ENCODE measurements around the gene C1QTNF6. TPM values are rescaled to one million over a fixed set of nuclear protein-coding genes. Genes with fewer than 3 reads are reported as not detected.

C1QTNF6 gene
- total RNA-seq, 1 donor from 2014 or later = 6.0 TPM

DNA sequence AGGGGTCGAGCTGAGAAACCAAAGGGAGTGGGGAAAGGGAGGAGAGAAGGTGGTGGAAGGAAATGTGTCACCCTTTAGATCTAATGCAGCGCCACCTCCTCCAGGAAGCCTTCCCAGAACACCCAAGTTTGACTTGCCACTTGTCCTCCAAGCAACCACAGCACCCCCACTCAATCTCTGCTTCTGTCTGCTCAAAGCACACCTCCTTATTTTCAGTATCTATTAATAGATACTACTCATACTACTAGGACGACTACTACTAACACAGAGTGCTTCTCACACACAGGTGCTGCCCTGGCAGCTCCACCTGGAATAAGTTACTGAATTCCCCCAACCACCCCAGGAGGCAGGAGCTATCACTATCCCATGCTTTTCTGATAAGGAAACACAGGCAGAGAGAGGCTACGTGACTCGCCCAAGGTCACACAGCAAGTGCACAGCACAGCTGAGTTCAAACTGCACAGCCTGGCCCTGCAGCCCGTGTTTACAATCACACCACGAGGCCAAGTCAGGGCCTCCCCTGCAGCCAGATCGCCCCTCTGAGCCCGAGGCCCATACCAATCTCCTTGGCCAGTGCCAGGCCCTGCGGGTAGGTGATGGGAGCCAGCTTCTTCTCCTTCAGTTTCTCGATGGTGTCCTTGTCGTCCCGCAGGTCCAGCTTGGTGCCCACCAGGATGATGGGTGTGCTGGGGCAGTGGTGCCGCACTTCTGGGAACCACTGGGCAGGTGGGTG lies 42.8 kb upstream of the C1QTNF6 start:
- H3K9ac ChIP-seq (ENCODE audit: low read length) = no peak overlapping the region
- H3K4me3 ChIP-seq (ENCODE audit: insufficient read depth, low read depth, low read length) = no peak overlapping the region
- H3K4me2 ChIP-seq (ENCODE audit: low read length) = peak overlapping the region; percentile 29
- H3K9me3 ChIP-seq (ENCODE audit: insufficient read depth, low read depth, low read length) = no peaks in the 10 kb centered on the region
- H3K27ac ChIP-seq (ENCODE audit: low read depth, low read length) = no peak overlapping the region
- DNase-seq (ENCODE audit: low read depth) (no peak), FAIRE-seq (no peak)
- no peaks in the 10 kb centered on the region for H3K36me3 Mint-ChIP-seq (ENCODE audit: low read depth, unreplicated experiment)
- no peak overlapping the region for H3K4me3 Mint-ChIP-seq (ENCODE audit: unreplicated experiment)
- H4K20me1 ChIP-seq (ENCODE audit: insufficient read depth, low read length) = no peaks in the 10 kb centered on the region
- no peaks in the 10 kb centered on the region for H3K36me3 ChIP-seq (ENCODE audit: insufficient read depth, low read length)
- H3K27me3 Mint-ChIP-seq (ENCODE audit: low read depth, unreplicated experiment) = peaks cover 31% of the 10 kb centered on the region
- H3K4me1 ChIP-seq (ENCODE audit: insufficient read depth, low read length) = peaks cover 33% of the 10 kb centered on the region
- TF ChIP-seq EZH2 (IDR thresholded peaks at IDR 0.05; ENCODE audit: insufficient read depth, low read length) = no peak
- TF ChIP-seq, protein P1, sequence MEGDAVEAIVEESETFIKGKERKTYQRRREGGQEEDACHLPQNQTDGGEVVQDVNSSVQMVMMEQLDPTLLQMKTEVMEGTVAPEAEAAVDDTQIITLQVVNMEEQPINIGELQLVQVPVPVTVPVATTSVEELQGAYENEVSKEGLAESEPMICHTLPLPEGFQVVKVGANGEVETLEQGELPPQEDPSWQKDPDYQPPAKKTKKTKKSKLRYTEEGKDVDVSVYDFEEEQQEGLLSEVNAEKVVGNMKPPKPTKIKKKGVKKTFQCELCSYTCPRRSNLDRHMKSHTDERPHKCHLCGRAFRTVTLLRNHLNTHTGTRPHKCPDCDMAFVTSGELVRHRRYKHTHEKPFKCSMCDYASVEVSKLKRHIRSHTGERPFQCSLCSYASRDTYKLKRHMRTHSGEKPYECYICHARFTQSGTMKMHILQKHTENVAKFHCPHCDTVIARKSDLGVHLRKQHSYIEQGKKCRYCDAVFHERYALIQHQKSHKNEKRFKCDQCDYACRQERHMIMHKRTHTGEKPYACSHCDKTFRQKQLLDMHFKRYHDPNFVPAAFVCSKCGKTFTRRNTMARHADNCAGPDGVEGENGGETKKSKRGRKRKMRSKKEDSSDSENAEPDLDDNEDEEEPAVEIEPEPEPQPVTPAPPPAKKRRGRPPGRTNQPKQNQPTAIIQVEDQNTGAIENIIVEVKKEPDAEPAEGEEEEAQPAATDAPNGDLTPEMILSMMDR (IDR thresholded peaks at IDR 0.05; ENCODE audit: insufficient read depth, low read depth, low read length) = no peak
- no peak overlapping the region for H2AFZ ChIP-seq (ENCODE audit: low read depth, low read length)
- H3K4me1 Mint-ChIP-seq (ENCODE audit: low read depth, unreplicated experiment) = peaks cover 22% of the 10 kb centered on the region
- H3K79me2 ChIP-seq (ENCODE audit: insufficient read depth, low read length) = no peaks in the 10 kb centered on the region
- no peak overlapping the region for H3K27ac Mint-ChIP-seq (ENCODE audit: unreplicated experiment)
- H3K27me3 ChIP-seq (ENCODE audit: insufficient read depth, low read length) = peaks cover 2% of the 10 kb centered on the region
- no peaks in the 10 kb centered on the region for H3K9me3 Mint-ChIP-seq (ENCODE audit: unreplicated experiment)

DNA sequence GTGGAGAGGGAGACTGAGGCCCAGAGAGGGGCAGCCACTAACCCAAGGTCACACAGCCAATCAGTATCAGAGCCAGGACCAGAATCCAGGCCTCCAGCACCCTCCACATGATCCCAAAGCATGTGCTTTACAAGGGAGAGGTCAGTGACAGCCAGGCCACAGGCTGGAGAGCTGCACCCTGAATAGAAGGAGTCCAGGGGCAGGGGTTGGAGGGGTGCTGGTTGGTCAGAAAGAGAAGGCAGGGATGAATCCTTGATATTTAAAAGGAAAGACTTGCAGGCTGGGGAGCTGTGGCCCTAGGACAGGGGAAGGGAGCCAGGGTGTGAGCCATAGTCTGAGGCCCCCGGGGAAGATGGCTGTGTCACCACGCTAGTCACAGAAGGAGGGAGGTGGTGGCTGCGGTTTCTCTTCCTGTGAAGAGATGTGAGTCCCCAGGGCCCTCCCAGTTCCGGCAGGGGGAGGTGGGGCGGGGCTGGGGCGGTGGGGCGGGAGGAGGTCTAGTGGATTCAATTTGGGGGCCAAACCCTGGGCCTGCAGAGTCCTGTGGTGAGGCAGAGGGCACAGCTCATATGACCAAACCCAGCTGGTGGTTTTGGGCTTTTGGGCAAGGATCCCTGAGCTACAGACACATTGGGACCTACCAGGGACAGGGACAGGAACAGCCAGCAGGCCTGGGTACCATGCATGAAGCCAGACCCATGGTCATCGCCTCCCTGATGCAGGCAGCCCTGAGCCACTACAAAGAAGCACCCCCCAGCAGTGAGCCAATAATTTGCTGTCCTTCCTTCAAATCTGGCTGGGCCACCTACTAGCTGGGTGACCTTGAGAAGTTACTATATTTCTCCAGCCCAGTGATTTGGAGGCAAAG lies 42.0 kb upstream of the C1QTNF6 start:
- Histone ChIP-seq H4K20me1 (ENCODE audit: insufficient read depth, low read length) (no peaks in the 10 kb centered on the region), H3K4me2 (ENCODE audit: low read length) (peak overlapping the region; percentile 72), H3K27me3 (ENCODE audit: insufficient read depth, low read length) (peaks cover 2% of the 10 kb centered on the region), H3K4me3 (ENCODE audit: insufficient read depth, low read depth, low read length) (no peak overlapping the region), H3K4me1 (ENCODE audit: insufficient read depth, low read length) (peaks cover 33% of the 10 kb centered on the region), H3K36me3 (ENCODE audit: insufficient read depth, low read length) (no peaks in the 10 kb centered on the region), H3K27ac (ENCODE audit: low read depth, low read length) (peak overlapping the region; percentile 55), H2AFZ (ENCODE audit: low read depth, low read length) (no peak overlapping the region), H3K9ac (ENCODE audit: low read length) (peak overlapping the region; percentile 61), H3K9me3 (ENCODE audit: insufficient read depth, low read depth, low read length) (no peaks in the 10 kb centered on the region), H3K79me2 (ENCODE audit: insufficient read depth, low read length) (no peaks in the 10 kb centered on the region)
- Mint-ChIP-seq H3K4me1 (ENCODE audit: low read depth, unreplicated experiment) (peaks cover 22% of the 10 kb centered on the region), H3K27me3 (ENCODE audit: low read depth, unreplicated experiment) (peaks cover 34% of the 10 kb centered on the region), H3K4me3 (ENCODE audit: unreplicated experiment) (no peak overlapping the region), H3K9me3 (ENCODE audit: unreplicated experiment) (no peaks in the 10 kb centered on the region), H3K27ac (ENCODE audit: unreplicated experiment) (peak overlapping the region; percentile 80), H3K36me3 (ENCODE audit: low read depth, unreplicated experiment) (no peaks in the 10 kb centered on the region)
- DNase-seq (ENCODE audit: low read depth) (peak; percentile 62), FAIRE-seq (no peak)
- TF ChIP-seq, protein P1 (IDR thresholded peaks at IDR 0.05; ENCODE audit: insufficient read depth, low read depth, low read length) = no peak
- no peak for TF ChIP-seq EZH2 (IDR thresholded peaks at IDR 0.05; ENCODE audit: insufficient read depth, low read length)

Data from astrocyte (in vitro differentiated cells and primary cell).